Fibroblast of pulmonary artery (primary cell): ENCODE measurements around the gene MSANTD1.

ENCODE experiments used
- DNase-seq: peaks from one replicate; pipeline ENCODE4 v3.0.0-alpha.2; 2010; ENCODE audit warnings: low read depth
- H3K4me3 ChIP-seq: replicated peaks from 2 replicates; pipeline ENCODE4 v1.5.1; 2011; ENCODE audit warnings: low read depth, mild to moderate bottlenecking, control low read depth, low read length, moderate library complexity
- TF ChIP-seq, protein P1 (sequence below): IDR thresholded peaks from 2 replicates; pipeline ENCODE4 v1.5.1; 2011; ENCODE audit warnings: mild to moderate bottlenecking, control low read depth, low read length, inconsistent platforms; ENCODE audit errors: missing control alignments

Gene MSANTD1

DNA sequence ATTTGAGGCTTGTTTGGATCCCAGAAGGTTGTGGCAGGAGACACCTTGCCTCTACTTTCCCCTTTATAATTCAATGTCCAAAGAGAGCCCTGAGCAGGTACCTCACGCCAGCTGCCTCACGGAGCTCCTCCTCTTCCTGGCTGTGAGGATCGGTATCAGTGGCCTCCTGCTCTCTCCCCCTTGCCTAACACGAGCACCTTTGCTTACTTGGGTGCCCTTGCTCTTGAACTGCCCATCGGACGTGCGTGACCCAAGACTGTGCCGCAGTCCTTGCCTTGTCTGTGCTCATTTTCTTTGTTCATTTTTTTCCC is 27.8 kb upstream of the MSANTD1 start:
- no peak for DNase-seq
- TF ChIP-seq, protein P1, sequence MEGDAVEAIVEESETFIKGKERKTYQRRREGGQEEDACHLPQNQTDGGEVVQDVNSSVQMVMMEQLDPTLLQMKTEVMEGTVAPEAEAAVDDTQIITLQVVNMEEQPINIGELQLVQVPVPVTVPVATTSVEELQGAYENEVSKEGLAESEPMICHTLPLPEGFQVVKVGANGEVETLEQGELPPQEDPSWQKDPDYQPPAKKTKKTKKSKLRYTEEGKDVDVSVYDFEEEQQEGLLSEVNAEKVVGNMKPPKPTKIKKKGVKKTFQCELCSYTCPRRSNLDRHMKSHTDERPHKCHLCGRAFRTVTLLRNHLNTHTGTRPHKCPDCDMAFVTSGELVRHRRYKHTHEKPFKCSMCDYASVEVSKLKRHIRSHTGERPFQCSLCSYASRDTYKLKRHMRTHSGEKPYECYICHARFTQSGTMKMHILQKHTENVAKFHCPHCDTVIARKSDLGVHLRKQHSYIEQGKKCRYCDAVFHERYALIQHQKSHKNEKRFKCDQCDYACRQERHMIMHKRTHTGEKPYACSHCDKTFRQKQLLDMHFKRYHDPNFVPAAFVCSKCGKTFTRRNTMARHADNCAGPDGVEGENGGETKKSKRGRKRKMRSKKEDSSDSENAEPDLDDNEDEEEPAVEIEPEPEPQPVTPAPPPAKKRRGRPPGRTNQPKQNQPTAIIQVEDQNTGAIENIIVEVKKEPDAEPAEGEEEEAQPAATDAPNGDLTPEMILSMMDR = no peak
- no peak overlapping the region for H3K4me3 ChIP-seq

DNA sequence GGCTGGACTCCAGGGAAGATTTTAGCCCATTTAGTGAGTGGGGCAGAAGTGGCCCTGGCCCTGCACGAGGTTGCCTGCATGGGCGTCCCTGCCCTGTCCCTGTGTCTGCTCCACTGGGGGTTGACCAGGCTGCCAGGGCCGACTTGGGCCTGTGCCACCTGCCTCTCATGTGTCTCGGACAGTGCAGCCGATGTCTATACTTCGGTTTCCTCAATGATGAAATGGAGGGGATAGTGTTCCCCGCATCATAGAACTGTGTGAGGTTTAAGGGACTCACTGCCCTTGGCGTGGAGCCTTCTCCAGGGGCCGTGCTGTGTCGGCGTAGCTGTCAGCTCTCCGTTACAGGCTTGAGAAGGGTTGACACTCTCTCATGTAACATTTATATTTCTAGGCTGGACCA is 27.0 kb upstream of the MSANTD1 start:
- no peak overlapping the region for H3K4me3 ChIP-seq
- TF ChIP-seq, protein P1 = no peak
- DNase-seq = no peak

DNA sequence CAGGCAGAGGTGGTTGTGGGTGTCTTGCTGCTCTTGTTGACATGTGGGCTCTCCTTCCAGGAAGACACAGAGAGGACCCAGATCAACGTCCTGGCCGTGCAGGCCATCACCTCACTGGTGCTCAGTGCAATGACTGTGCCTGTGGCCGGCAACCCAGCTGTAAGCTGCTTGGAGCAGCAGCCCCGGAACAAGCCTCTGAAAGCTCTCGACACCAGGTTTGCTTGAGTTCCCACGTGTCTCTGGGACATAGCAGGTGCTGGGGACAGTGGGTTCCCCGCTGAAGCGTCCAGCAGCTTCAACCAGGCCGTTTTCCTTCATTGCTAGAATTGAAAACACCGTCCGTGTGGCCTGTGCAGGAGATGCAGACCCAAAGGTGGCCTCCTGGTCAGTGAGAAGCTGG is 25.6 kb upstream of the MSANTD1 start:
- no peak for DNase-seq
- TF ChIP-seq, protein P1 = no peak
- no peak overlapping the region for H3K4me3 ChIP-seq

DNA sequence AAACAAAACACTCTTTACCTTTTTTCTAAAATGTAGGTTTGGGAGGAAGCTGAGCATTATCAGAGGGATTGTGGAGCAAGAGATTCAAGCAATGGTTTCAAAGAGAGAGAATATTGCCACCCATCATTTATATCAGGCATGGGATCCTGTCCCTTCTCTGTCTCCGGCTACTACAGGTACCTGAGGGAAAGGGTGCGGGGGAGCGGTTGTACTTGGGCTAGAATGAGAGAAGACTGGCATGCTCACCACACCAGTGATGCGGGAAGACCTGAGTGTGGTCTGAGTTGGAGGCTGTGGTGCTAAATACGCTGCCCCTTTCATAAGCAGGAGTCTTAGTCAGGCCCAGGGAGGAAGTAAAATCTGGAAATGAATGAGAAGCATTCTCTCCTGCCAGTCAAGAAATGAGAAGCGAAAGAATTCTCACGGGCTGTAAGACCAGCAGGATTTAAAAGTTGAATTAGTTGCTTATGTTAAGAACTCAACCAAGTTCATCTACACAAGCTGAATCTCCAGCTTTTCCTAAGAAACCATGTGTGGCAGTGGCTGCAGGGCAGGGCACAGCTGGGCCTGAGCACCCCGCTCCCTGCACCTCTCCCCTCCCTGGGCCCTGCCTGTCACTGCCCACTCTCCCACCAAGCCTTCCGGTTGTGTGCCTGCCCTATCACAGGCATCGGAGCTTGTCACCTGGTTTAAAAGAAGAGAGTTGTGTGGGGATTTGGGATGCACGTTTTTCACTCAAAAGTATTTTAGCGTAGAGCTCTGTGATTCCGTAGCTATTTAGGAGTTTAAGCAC is 24.8 kb upstream of the MSANTD1 start:
- TF ChIP-seq, protein P1 = no peak
- H3K4me3 ChIP-seq = no peak overlapping the region

DNA sequence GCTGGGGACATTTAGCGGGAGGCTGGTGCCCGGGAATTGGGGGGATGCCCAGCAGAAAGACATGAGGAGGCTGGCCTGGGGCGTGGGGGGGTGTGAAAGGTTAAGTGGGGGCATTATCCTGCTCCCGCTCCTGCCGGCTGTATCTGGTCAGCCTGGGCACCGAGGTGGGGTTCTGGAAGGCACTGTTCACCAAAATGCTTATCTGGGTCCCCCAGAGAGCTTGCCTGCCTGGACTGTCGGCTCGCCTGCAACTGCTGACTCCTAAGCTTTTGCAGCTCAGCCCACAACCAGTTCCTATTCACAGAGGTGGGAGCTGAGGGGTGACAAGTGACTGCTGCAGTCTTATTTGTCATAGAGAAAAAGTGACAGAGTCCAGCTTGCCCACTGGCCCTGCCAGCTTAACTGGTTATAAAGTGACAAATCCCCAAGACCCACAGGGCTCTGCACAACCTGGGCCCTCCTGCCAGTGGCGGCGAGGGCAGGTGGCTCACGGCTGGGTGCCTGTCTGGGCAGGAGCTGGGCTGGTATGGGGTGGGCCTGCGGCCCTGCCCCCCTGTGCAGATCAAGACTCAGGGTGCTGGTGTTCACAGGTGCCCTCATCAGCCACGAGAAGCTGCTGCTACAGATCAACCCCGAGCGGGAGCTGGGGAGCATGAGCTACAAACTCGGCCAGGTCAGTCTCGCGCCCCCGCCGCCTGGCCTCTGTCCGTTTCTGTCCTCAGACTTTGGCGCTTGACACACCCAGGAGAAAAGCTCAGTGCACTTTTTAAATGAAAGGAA is 23.7 kb upstream of the MSANTD1 start:
- no peak overlapping the region for H3K4me3 ChIP-seq
- DNase-seq = no peak
- TF ChIP-seq, protein P1 = no peak

More for the DNA sequence above, 24.8 kb upstream of the MSANTD1 start:
- no peak for DNase-seq

DNA sequence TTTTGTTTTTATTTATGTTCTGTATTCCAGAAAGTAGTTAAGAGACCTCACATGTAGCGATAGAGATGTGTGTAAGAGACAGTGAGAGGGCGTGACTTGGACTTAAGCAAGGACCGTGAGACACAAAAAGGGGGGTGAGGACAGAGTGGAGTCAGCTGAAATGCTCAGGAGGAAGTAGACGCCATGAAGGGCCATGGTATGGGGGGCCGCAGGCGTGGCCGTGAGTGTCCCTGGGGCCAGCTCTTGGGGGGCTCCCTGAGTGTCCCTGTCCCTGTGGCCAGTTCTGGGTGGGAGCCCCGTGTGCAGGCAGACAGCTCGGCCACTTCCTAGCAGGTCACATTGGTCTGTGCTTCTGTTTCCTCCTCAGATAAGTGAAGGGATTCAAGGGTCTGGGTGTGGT is 23.0 kb upstream of the MSANTD1 start:
- no peak for DNase-seq
- no peak overlapping the region for H3K4me3 ChIP-seq
- TF ChIP-seq, protein P1 = no peak
